OCI-LY1 (cell line): ENCODE results near the gene PSKH1.

Experiments used
- H2AFZ ChIP-seq: fragments of 200-600 bp; sonication (generic), shearing (Covaris generic); 2 replicates; pipeline ENCODE4 v1.6.0; 2014; ENCODE audit warnings: antibody characterized with exemption, mild to moderate bottlenecking, low read length
- H3F3A ChIP-seq: fragments of 200-600 bp; sonication (generic), shearing (Covaris generic); 2 replicates; pipeline ENCODE4 v1.6.0; 2014; ENCODE audit warnings: mild to moderate bottlenecking, antibody characterized with exemption, low read length, moderate library complexity; ENCODE audit not compliant: insufficient read depth
- H3K27ac ChIP-seq: fragments of 200-600 bp; sonication (generic); 2 replicates; pipeline ENCODE4 v1.5.1; 2014; ENCODE audit warnings: low read length, mixed run types, mild to moderate bottlenecking, low read depth; ENCODE audit not compliant: poor library complexity, severe bottlenecking
- H3K27me3 ChIP-seq: fragments of 200-600 bp; sonication (generic); 2 replicates; pipeline ENCODE4 v1.6.0; 2014; ENCODE audit warnings: antibody characterized with exemption, mild to moderate bottlenecking, low read length, moderate library complexity; ENCODE audit not compliant: insufficient read depth
- H3K36me3 ChIP-seq: fragments of 200-600 bp; sonication (generic); 2 replicates; pipeline ENCODE4 v1.6.1; 2014; ENCODE audit warnings: mild to moderate bottlenecking, antibody characterized with exemption, low read length, moderate library complexity, mixed read lengths; ENCODE audit not compliant: insufficient read depth
- H3K4me1 ChIP-seq: fragments of 200-600 bp; sonication (generic); 2 replicates; pipeline ENCODE4 v1.5.1; 2014; ENCODE audit warnings: mild to moderate bottlenecking, low read length, moderate library complexity; ENCODE audit not compliant: insufficient read depth, severe bottlenecking
- H3K4me2 ChIP-seq: fragments of 200-600 bp; sonication (generic), shearing (Covaris generic); 2 replicates; pipeline ENCODE4 v1.6.1; 2014; ENCODE audit warnings: low read length
- H3K4me3 ChIP-seq: fragments of 200-600 bp; sonication (generic); 2 replicates; pipeline ENCODE4 v1.5.1; 2014; ENCODE audit warnings: low read length, low read depth, mild to moderate bottlenecking, mixed read lengths; ENCODE audit not compliant: poor library complexity, severe bottlenecking
- H3K79me2 ChIP-seq: fragments of 200-600 bp; shearing (Covaris generic); 2 replicates; pipeline ENCODE4 v1.6.1; 2016; ENCODE audit warnings: mixed run types, low read length, mixed read lengths; ENCODE audit not compliant: insufficient read depth
- H3K9ac ChIP-seq: fragments of 200-600 bp; sonication (generic), shearing (Covaris generic); 2 replicates; pipeline ENCODE4 v1.6.1; 2014; ENCODE audit warnings: mild to moderate bottlenecking, low read length, mixed read lengths
- H3K9me2 ChIP-seq: fragments of 200-600 bp; sonication (generic), shearing (Covaris generic); 2 replicates; pipeline ENCODE4 v1.6.1; 2014; ENCODE audit warnings: low read depth, mild to moderate bottlenecking, low read length, mixed read lengths
- H3K9me3 ChIP-seq: fragments of 200-600 bp; shearing (Covaris generic); 2 replicates; pipeline ENCODE4 v1.6.1; 2014; ENCODE audit warnings: low read length, mixed read lengths
- H4K20me1 ChIP-seq: fragments of 200-600 bp; sonication (generic), shearing (Covaris generic); 2 replicates; pipeline ENCODE4 v1.6.0; 2016; ENCODE audit warnings: mild to moderate bottlenecking, low read length; ENCODE audit not compliant: insufficient read depth
- CTCF ChIP-seq: fragments of 200-600 bp; sonication (generic), shearing (Covaris generic); IDR thresholded peaks from 2 replicates; pipeline ENCODE4 v1.5.1; 2017; ENCODE audit warnings: mild to moderate bottlenecking, antibody characterized with exemption, low read length, moderate library complexity, mixed read lengths
- EZH2 ChIP-seq: fragments of 200-600 bp; sonication (generic), shearing (Covaris generic); IDR thresholded peaks from 2 replicates; pipeline ENCODE4 v1.8.0; 2017; ENCODE audit warnings: borderline replicate concordance, mixed run types, mild to moderate bottlenecking, antibody characterized with exemption, low read length, moderate library complexity, mixed read lengths

PSKH1 gene

DNA sequence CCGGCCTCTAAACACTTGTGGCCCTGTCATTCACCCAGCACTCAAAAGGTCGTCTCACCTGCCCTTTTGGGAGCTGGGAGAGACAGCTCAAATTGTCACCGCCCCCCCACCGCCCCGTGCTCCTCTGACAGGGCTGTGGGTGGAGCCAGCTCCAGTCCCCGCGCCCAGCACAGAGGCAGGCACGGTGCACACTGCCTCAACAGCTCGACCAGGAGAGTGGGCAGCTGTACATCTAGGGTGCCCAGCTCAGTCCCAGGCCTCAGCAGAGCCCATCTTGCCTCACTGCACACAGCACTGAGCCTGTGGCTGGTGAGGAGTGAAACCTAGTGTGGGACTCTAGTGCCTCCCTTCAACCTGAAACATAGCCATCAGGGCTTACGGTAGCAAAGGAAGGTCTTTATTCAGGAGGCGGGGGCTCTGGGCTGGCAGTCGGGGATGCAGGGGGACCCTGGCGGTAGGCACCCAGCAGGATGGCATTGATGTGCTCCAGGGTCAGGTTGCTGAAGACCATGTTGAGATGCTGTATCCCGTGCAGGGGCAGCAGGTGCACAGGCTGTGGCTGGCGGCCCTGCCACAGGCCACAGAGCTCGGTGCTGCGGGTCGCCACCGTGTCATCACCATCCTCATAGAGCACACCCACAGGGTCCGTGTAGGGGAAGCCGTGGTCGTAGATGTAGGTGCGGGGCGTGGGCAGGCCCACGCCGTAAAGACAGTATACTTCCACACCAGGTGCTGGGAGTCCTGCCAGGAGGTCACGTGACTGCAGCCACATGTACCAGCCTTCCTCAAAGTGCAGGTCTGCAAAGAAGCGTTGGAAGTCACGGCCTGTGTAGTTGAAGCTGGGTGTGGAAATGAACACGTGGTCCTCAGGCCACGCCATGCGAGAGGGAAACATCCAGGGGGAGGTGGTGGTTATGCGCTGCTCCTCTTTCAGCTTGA lies 46.7 kb downstream of the PSKH1 start:
- no peaks in the 10 kb centered on the region for H3K9me2 ChIP-seq
- peak overlapping the region; percentile 48 for H3K27ac ChIP-seq
- no peaks in the 10 kb centered on the region for H3K79me2 ChIP-seq
- no peaks in the 10 kb centered on the region for H3K27me3 ChIP-seq
- no peaks in the 10 kb centered on the region for H3F3A ChIP-seq
- peak overlapping the region; percentile 14 for H3K4me3 ChIP-seq
- no peak overlapping the region for H2AFZ ChIP-seq
- H3K4me2 ChIP-seq = peak overlapping the region; percentile 51
- TF ChIP-seq CTCF = no peak
- no peak for TF ChIP-seq EZH2
- H3K36me3 ChIP-seq = peaks cover 9% of the 10 kb centered on the region; the same call in 1 of the 2 replicates
- peaks cover 54% of the 10 kb centered on the region for H3K4me1 ChIP-seq
- no peaks in the 10 kb centered on the region for H4K20me1 ChIP-seq
- H3K9ac ChIP-seq = peak overlapping the region; percentile 22; the same call in 1 of the 2 replicates
- H3K9me3 ChIP-seq = no peaks in the 10 kb centered on the region

DNA sequence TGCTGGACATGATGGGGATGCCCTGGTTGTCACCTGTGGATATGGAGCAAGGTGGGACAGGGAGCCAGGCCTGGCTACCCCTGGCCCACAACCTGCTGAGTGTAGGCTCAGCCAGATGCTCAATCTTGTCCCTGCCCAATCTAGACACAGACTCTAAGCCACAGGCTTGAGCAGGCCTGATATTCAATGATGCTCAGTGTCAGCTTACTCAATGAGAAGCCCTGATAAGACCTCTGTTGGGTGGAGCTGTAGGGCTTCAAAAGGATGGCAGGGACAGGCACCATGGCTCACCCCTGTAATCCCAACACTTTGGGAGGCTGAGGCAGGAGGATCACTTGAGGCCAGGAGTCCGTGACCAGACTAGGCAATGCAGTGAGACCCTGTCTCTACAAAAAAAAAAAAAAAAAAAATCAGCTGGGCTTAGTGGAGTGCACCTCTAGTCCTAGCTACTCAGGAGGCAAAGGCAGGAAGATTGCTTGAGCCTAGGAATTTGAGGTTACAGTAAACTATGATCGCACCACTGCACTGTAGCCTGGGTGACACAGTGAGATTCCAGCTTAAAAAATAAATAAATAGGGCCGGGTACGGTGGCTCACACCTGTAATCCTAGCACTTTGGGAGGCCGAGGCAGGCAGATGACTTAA lies 47.5 kb downstream of the PSKH1 start:
- Histone ChIP-seq H3K27ac (peak overlapping the region; percentile 48), H3F3A (no peaks in the 10 kb centered on the region), H3K9me2 (no peaks in the 10 kb centered on the region), H3K4me1 (peaks cover 48% of the 10 kb centered on the region), H3K4me2 (peak overlapping the region; percentile 51; the same call in 1 of the 2 replicates), H3K4me3 (no peak overlapping the region), H3K9me3 (no peaks in the 10 kb centered on the region), H3K27me3 (no peaks in the 10 kb centered on the region), H4K20me1 (no peaks in the 10 kb centered on the region), H3K79me2 (no peaks in the 10 kb centered on the region), H3K36me3 (peaks cover 12% of the 10 kb centered on the region; the same call in 1 of the 2 replicates), H3K9ac (peak overlapping the region; percentile 5; the same call in 1 of the 2 replicates), H2AFZ (no peak overlapping the region)
- TF ChIP-seq EZH2 (no peak), CTCF (no peak)

DNA sequence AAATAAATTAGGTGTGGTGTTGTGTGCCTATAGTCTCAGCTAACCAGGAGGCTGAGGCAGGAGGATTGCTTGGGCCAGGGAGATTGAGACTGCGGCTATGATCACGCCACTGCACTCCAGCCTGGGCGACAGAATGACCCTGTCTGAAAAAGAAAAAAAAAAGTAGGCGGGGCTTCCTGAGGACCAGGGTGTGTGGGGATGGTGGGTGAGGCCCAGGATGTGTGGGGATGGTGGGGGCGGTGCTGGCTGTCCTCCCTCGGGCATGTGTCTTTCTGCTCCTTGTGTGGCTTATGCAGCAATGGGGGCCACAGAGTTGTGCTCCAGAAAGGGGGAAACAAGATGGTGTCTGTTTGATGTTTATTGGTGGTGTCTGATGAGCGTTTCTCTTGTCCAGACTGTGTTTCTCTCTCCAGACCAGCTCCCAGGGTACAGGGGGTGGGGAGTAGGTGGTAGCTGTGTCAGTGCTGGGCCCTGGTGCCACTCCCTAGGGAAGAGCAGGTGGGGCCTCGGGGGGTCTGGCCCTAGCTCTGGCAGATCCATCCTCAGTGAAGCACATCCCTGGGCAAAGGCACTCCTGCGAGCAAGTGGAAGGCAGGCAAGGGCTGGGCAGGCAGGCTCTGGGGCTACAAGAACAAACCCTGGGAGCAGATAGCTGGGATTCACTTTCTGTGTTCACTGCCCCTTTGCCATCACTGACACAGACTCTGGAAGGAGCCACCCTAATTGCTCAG lies 48.6 kb downstream of the PSKH1 start:
- Histone ChIP-seq H3K4me2 (no peak overlapping the region), H3K27ac (peak overlapping the region; percentile 11), H3K4me1 (peaks cover 48% of the 10 kb centered on the region), H4K20me1 (no peaks in the 10 kb centered on the region), H3K27me3 (no peaks in the 10 kb centered on the region), H3K9me2 (no peaks in the 10 kb centered on the region), H3K36me3 (peaks cover 14% of the 10 kb centered on the region; the same call in 1 of the 2 replicates), H3K9me3 (no peaks in the 10 kb centered on the region), H3K79me2 (no peaks in the 10 kb centered on the region), H3K4me3 (no peak overlapping the region), H3K9ac (no peak overlapping the region; the same call in 1 of the 2 replicates), H2AFZ (no peak overlapping the region), H3F3A (no peaks in the 10 kb centered on the region)
- TF ChIP-seq CTCF (no peak), EZH2 (no peak)
